Mucosa of descending colon (tissue), 3 donors: ENCODE measurements around the gene KRT34. TPM values are rescaled to one million over a fixed set of nuclear protein-coding genes. Genes with fewer than 3 reads are reported as not detected.

Source experiments
- ATAC-seq: fragments of 200-7000 bp; cut with Tn5 transposase; one replicate; pipeline ENCODE4 v1.9.1; 2020; ENCODE audit warnings: mild to moderate bottlenecking, moderate library complexity
- DNase-seq, 3 donors: peaks; one replicate each; pipeline ENCODE4 v3.0.0-alpha.2; 2020
- H3K36me3 ChIP-seq: fragments of 200-600 bp; one replicate; pipeline ENCODE4 v1.8.0; 2021; ENCODE audit warnings: low read depth, mild to moderate bottlenecking
- H3K4me1 ChIP-seq: fragments of 200-600 bp; one replicate; pipeline ENCODE4 v1.8.0; 2021; ENCODE audit warnings: low read depth, mild to moderate bottlenecking
- H3K4me3 ChIP-seq: fragments of 200-600 bp; one replicate; pipeline ENCODE4 v1.8.0; 2021; ENCODE audit warnings: mild to moderate bottlenecking
- H3K9me3 ChIP-seq: fragments of 200-600 bp; one replicate; pipeline ENCODE4 v1.8.0; 2021; ENCODE audit warnings: mild to moderate bottlenecking
- CTCF ChIP-seq: fragments of 200-600 bp; IDR thresholded peaks from one replicate; pipeline ENCODE4 v1.8.0; 2022; ENCODE audit warnings: antibody characterized with exemption, mild to moderate bottlenecking
- intact Hi-C, 2 donors: fragments of 100-400 bp; cut with DNase I in 1 of 2; cut with micrococcal nuclease in 1 of 2; formaldehyde crosslinking; loops; one replicate each; pipeline versions ENCODE4 v1.11.0 to v1.11.1; 2022; cut with DNase I, micrococcal nuclease
- total RNA-seq, 3 donors: library from RNA; stranded (reverse); fragmentation: NEBNext Ultra II Directional in 2 of 3; extraction: Animal tissue kit (Norgen Biotek cat#: 25700) in 2 of 3; gene quantifications; one replicate each; pipeline versions ENCODE4 v1.2.1 to v1.2.4, GENCODE V29; 2021 to 2023
- donor health status: DM: no; HTN: no; CAD: no; lungs with moderate emphysema.
- donor health status: DM: no; HTN: no; CAD: no.
- donor health status: DM: no; HTN: yes; CAD: no.

Gene KRT34
- total RNA-seq, 3 donors from 2014 or later: not detected

GRCh38 chr17:41369023-41369422 lies 13.1 kb downstream of the KRT34 start:
- intact Hi-C loops: no loop called here

GRCh38 chr17:41367426-41368075 lies 14.6 kb downstream of the KRT34 start:
- Histone ChIP-seq H3K4me3 (no peak overlapping the region), H3K4me1 (no peaks in the 10 kb centered on the region), H3K9me3 (no peaks in the 10 kb centered on the region), H3K36me3 (no peaks in the 10 kb centered on the region)
- ATAC-seq (no peak), DNase-seq (no peak)
- intact Hi-C loops: no loop called here
- no peak for TF ChIP-seq CTCF

More at GRCh38 chr17:41369023-41369422, 13.1 kb downstream of the KRT34 start:
- Histone ChIP-seq H3K36me3 (no peaks in the 10 kb centered on the region), H3K4me3 (no peak overlapping the region), H3K4me1 (no peaks in the 10 kb centered on the region), H3K9me3 (no peaks in the 10 kb centered on the region)
- no peak for DNase-seq
- no peak for ATAC-seq
- TF ChIP-seq CTCF: no peak

GRCh38 chr17:41366070-41366469 lies 16.0 kb downstream of the KRT34 start:
- no peak for TF ChIP-seq CTCF
- Histone ChIP-seq H3K9me3 (no peaks in the 10 kb centered on the region), H3K4me1 (no peaks in the 10 kb centered on the region), H3K4me3 (no peak overlapping the region), H3K36me3 (no peaks in the 10 kb centered on the region)
- ATAC-seq (no peak), DNase-seq (no peak)
- intact Hi-C loops: no loop called here

- Histone ChIP-seq H3K36me3 (no peaks in the 10 kb centered on the region), H3K4me3 (no peak overlapping the region), H3K4me1 (no peaks in the 10 kb centered on the region), H3K9me3 (no peaks in the 10 kb centered on the region)
- ATAC-seq: no peak
- no peak for DNase-seq
- no peak for TF ChIP-seq CTCF
- intact Hi-C loops: no loop called here
Measured at GRCh38 chr17:41363881-41364280, 18.2 kb downstream of the KRT34 start.

- no peak for TF ChIP-seq CTCF
- H3K36me3 ChIP-seq: no peaks in the 10 kb centered on the region
- H3K4me3 ChIP-seq: no peak overlapping the region
- H3K9me3 ChIP-seq: no peaks in the 10 kb centered on the region
- DNase-seq: no peak
- no peak for ATAC-seq
- no peaks in the 10 kb centered on the region for H3K4me1 ChIP-seq
- intact Hi-C loops: no loop called here
Measured at GRCh38 chr17:41360296-41360995, 21.7 kb downstream of the KRT34 start.
